VCaP (cell line): ENCODE results near the gene PRKCE.

Experiments used
- H3K27ac ChIP-seq: fragments of 450-650 bp; 2 replicates; pipeline ENCODE4 v1.5.1; 2017
- CTCF ChIP-seq: fragments of 450-650 bp; conservative IDR thresholded peaks from 2 replicates; pipeline ENCODE4 v1.5.1; 2017; ENCODE audit warnings: mild to moderate bottlenecking, moderate library complexity

PRKCE gene

GRCh38 chr2:45944074-45944473 is 292.6 kb downstream of the PRKCE start:
- TF ChIP-seq CTCF, result no peak
- peak overlapping the region; percentile 64 for H3K27ac ChIP-seq

GRCh38 chr2:45945302-45945717 is 293.8 kb downstream of the PRKCE start:
- TF ChIP-seq CTCF, result no peak
- H3K27ac ChIP-seq, result no peak overlapping the region

- no peak overlapping the region for H3K27ac ChIP-seq
- TF ChIP-seq CTCF, result no peak
Observed at GRCh38 chr2:45946023-45946422, 294.5 kb downstream of the PRKCE start.

DNA sequence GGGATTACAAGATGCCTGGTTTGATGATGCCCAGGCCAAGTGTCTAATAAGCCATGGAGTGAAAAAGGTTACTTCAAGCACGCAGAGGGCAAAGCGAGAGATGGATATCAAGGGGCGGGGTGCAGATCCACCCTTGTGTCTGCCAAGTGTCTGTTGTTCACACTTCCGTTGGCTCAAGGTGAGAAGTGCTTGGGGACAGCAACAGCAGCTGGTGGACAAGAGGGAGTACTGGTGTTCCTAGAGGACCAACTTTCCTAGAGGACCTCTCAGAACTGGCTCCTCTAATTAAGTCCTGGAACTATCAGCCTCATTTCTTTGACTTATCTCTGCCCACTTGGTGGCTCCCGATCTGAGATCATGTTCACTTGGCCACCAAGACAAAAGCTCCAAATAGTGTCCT is 299.1 kb downstream of the PRKCE start:
- no peak for TF ChIP-seq CTCF
- H3K27ac ChIP-seq, result no peak overlapping the region

DNA sequence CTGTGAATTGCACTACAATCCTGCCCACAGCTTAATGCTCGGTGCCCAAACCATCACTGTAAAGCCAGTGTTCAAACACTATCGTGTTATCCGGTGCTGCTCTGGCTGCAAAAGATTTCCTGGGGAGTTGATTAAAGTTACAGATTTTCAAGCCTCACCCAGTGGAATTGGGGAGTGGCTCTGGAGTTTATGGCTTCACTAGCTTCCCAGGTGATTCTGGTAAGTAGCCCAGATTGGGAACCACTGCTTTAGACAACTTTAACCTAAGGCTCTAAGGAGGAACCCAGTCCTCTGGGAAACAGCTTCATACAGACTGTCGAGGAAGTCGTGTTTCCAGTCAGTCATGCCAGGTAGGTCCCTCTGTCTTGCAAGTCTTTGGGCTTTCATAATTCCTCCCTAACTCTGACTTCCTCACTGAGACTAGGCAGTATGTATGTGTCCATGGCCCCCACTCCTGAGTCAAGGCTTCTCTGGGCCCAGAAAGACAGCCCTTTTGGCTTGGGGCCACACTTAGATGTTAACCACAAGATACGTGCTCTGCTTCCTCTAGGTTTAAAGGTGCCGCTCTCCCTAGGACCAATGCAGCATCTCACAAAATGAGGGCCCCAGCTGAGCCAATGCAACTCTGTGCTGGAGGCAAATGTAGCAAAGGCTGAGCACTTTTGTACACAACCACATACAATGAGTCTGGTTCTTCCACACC is 299.7 kb downstream of the PRKCE start:
- no peak for TF ChIP-seq CTCF
- H3K27ac ChIP-seq, result no peak overlapping the region

- TF ChIP-seq CTCF, result no peak
- H3K27ac ChIP-seq, result no peak overlapping the region
Observed at GRCh38 chr2:45952591-45952990, 301.1 kb downstream of the PRKCE start.

DNA sequence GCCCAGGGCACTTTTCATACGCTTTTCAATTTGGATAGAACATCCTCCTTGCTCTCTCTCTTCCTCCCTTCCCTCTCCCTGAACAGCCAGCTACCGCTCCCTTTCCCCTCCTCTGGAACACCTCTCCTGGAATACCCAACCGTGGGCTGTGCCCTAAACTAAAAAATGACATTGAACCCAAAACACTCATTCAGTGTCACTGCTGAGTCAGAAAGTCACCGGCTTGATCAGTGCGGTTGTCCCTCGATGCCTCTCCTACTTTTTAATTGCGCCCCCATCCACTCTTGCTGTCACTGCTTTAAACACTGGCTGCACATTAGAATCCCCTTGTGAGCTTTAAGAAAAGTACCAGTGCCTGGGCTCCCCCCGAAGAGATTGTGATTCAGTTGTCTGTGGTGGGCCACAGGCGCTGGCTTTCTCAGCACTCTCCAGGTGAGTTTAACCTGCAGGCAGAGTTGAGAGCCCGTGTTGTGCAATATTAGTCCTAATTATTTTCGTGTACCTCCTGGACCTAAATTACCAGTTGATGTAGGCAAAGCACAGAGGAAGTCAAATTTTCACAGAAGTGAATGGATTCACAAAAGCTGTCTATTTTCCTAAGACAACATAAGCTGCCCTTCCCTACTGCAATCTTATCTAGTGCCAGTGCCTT is 302.0 kb downstream of the PRKCE start:
- no peak overlapping the region for H3K27ac ChIP-seq
- TF ChIP-seq CTCF, result no peak
